Endothelial cell of umbilical vein (primary cell): ENCODE measurements around the gene RNASE8. TPM values are rescaled to one million over a fixed set of nuclear protein-coding genes. Genes with fewer than 3 reads are reported as not detected.

ENCODE experiments used
- BruUV-seq: library from RNA; stranded (reverse); fragments of 400-500 nt; replicated peaks from 2 replicates; lab custom pipeline; 2021; lab: Mats Ljungman, UMichigan
- CTCF ChIA-PET: fragments of 300-600, 350-600 bp; sonication (Branson Sonifier 250); formaldehyde crosslinking; loops from one replicate; lab custom pipeline; 2021; ENCODE audit warnings: antibody characterized with exemption, inconsistent platforms; lab: Charles Lee
- POLR2A ChIA-PET: fragments of 300-600, 350-600 bp; sonication (Branson Sonifier 250); formaldehyde crosslinking; loops from one replicate; lab custom pipeline; 2021; ENCODE audit warnings: antibody characterized with exemption, inconsistent platforms; lab: Charles Lee
- DNase-seq: peaks from one replicate; pipeline ENCODE4 v3.0.0-alpha.2; 2011; ENCODE audit warnings: low read depth, low spot score
- FAIRE-seq: peaks from 2 replicates; lab custom pipeline; 2011; peaks lifted over from hg19 to GRCh38; lab: Jason Lieb, UNC
- H2AFZ ChIP-seq: 2 replicates; pipeline ENCODE4 v1.6.0; 2012; ENCODE audit warnings: low read depth, low read length, control low read depth, inconsistent platforms
- H3K27ac ChIP-seq: 2 replicates; pipeline ENCODE4 v1.5.1; 2011; ENCODE audit warnings: low read depth, mild to moderate bottlenecking, control low read depth, low read length, moderate library complexity; ENCODE audit not compliant: insufficient read depth
- H3K27me3 ChIP-seq, 2 experiments: 2 replicates each; pipeline versions ENCODE4 v1.6.0 to v1.6.1; 2011; ENCODE audit warnings: low read length in 2 of 2, mixed read lengths in 1 of 2; ENCODE audit not compliant: control insufficient read depth in 2 of 2, insufficient read depth in 2 of 2
- H3K36me3 ChIP-seq, 2 experiments: 2 replicates in 1 of 2; 3 replicates in 1 of 2; pipeline ENCODE4 v1.5.1; 2011; ENCODE audit warnings: low read length in 2 of 2, mild to moderate bottlenecking in 1 of 2, moderate library complexity in 1 of 2; ENCODE audit not compliant: control insufficient read depth in 2 of 2, insufficient read depth in 2 of 2; ENCODE audit errors: extremely low read depth in 1 of 2
- H3K4me1 ChIP-seq: 3 replicates; pipeline ENCODE4 v1.5.1; 2011; ENCODE audit warnings: mild to moderate bottlenecking, low read length; ENCODE audit not compliant: control insufficient read depth, insufficient read depth; ENCODE audit errors: extremely low read depth
- H3K4me2 ChIP-seq: 2 replicates; pipeline ENCODE4 v1.6.1; 2011; ENCODE audit warnings: low read length, control low read depth, mixed read lengths; ENCODE audit not compliant: insufficient read depth
- H3K4me3 ChIP-seq, 3 experiments: fragments of 200-600 bp in 1 of 3; sonication (generic), shearing (Covaris generic) in 1 of 3; replicated peaks in 1 of 3; 2 replicates each; pipeline ENCODE4 v1.5.1; 2011 to 2016; ENCODE audit warnings: control low read depth in 3 of 3, low read length in 3 of 3, mild to moderate bottlenecking in 2 of 3, inconsistent platforms in 1 of 3, low read depth in 1 of 3, moderate library complexity in 1 of 3; ENCODE audit not compliant: insufficient read depth in 1 of 3
- H3K79me2 ChIP-seq: 2 replicates; pipeline ENCODE4 v1.6.0; 2012; ENCODE audit warnings: low read length, inconsistent platforms; ENCODE audit not compliant: control insufficient read depth, insufficient read depth
- H3K9ac ChIP-seq: replicated peaks from 2 replicates; pipeline ENCODE3; 2011; ENCODE audit warnings: low read length, control low read depth; ENCODE audit not compliant: insufficient read depth; ENCODE audit errors: extremely low read depth
- H3K9me1 ChIP-seq: replicated peaks from 3 replicates; pipeline ENCODE4 v1.6.0; 2011; ENCODE audit warnings: mild to moderate bottlenecking, low read length; ENCODE audit not compliant: control insufficient read depth, insufficient read depth; ENCODE audit errors: extremely low read depth
- H3K9me3 ChIP-seq: replicated peaks from 2 replicates; pipeline ENCODE4 v1.5.1; 2012; ENCODE audit warnings: low read length, inconsistent platforms; ENCODE audit not compliant: control insufficient read depth, insufficient read depth
- H4K20me1 ChIP-seq: replicated peaks from 2 replicates; pipeline ENCODE3; 2011; ENCODE audit warnings: mild to moderate bottlenecking, low read length; ENCODE audit not compliant: control insufficient read depth, insufficient read depth; ENCODE audit errors: extremely low read depth
- EZH2 ChIP-seq: IDR thresholded peaks from 2 replicates; pipeline ENCODE4 v1.6.1; 2012; ENCODE audit warnings: borderline replicate concordance, low read depth, mild to moderate bottlenecking, moderate library complexity, low read length, inconsistent platforms; ENCODE audit not compliant: severe bottlenecking
- FOS ChIP-seq: IDR thresholded peaks from 2 replicates; pipeline ENCODE4 v1.6.1; 2011; ENCODE audit warnings: mild to moderate bottlenecking, low read length, moderate library complexity, borderline replicate concordance; ENCODE audit not compliant: insufficient read depth
- GATA2 ChIP-seq: IDR thresholded peaks from 2 replicates; pipeline ENCODE4 v1.7.0; 2011; ENCODE audit warnings: low read depth, mild to moderate bottlenecking, moderate library complexity, mixed read lengths, low read length; ENCODE audit not compliant: insufficient read length, insufficient read depth
- JUN ChIP-seq: IDR thresholded peaks from 2 replicates; pipeline ENCODE4 v1.6.1; 2011; ENCODE audit warnings: borderline replicate concordance, low read depth; ENCODE audit not compliant: insufficient read length, insufficient read depth
- MYC ChIP-seq: IDR thresholded peaks from one replicate; pipeline ENCODE4 v1.6.1; 2011; ENCODE audit warnings: mild to moderate bottlenecking, low read depth, low read length
- POLR2A ChIP-seq: IDR thresholded peaks from 2 replicates; pipeline ENCODE4 v1.6.1; 2012; ENCODE audit warnings: low read depth, mild to moderate bottlenecking, control low read depth, low read length
- POLR2AphosphoS5 ChIP-seq: IDR thresholded peaks from 2 replicates; pipeline ENCODE4 v1.6.1; 2012; ENCODE audit warnings: low read depth, mild to moderate bottlenecking, control low read depth, low read length, moderate library complexity; ENCODE audit not compliant: insufficient read depth
- dilution Hi-C: fragments of 300-500 bp; cut with MboI; formaldehyde crosslinking; loops from one replicate; pipeline ENCODE4 v1.15.0; 2019; ENCODE audit warnings: low sequenced_read_pairs; ENCODE audit not compliant: extremely low pct_ligation_motif_present
- intact Hi-C: fragments of 100-400 bp; cut with micrococcal nuclease; formaldehyde crosslinking; loops from one replicate; pipeline ENCODE4 v1.10.0; 2022
- polyA plus RNA-seq, 4 experiments: library from polyadenylated mRNA; depleted of rRNA in 3 of 4; stranded (reverse) in 3 of 4; unstranded in 1 of 4; fragments of >200 nt; gene quantifications; 2 replicates each; pipeline versions ENCODE4 v1.2.1 to v1.2.3, GENCODE V29; 2011 to 2012; ENCODE audit warnings: missing spikeins in 1 of 4
- total RNA-seq: library from RNA; stranded (reverse); gene quantifications from 2 replicates; pipeline ENCODE4 v1.2.3, GENCODE V29; 2021
- TF ChIP-seq, protein P1 (sequence below), 2 donors: IDR thresholded peaks; 1 replicate in 1 of 2; 2 replicates in 1 of 2; pipeline ENCODE4 v1.5.1; 2011; ENCODE audit warnings: low read length in 2 of 2, mild to moderate bottlenecking in 2 of 2, moderate library complexity in 2 of 2, control low read depth in 1 of 2, inconsistent platforms in 1 of 2, low read depth in 1 of 2; ENCODE audit not compliant: insufficient read depth in 1 of 2; ENCODE audit errors: extremely low read depth in 1 of 2
- TF ChIP-seq, protein P2 (sequence below): IDR thresholded peaks from 2 replicates; pipeline ENCODE4 v1.6.1; 2011; ENCODE audit not compliant: insufficient read depth, insufficient read length

Gene RNASE8
- total and polyA plus RNA-seq, 2 donors (not counting 3 experiments of a cell fraction or from before 2014, with no cell fraction given), result not detected

DNA sequence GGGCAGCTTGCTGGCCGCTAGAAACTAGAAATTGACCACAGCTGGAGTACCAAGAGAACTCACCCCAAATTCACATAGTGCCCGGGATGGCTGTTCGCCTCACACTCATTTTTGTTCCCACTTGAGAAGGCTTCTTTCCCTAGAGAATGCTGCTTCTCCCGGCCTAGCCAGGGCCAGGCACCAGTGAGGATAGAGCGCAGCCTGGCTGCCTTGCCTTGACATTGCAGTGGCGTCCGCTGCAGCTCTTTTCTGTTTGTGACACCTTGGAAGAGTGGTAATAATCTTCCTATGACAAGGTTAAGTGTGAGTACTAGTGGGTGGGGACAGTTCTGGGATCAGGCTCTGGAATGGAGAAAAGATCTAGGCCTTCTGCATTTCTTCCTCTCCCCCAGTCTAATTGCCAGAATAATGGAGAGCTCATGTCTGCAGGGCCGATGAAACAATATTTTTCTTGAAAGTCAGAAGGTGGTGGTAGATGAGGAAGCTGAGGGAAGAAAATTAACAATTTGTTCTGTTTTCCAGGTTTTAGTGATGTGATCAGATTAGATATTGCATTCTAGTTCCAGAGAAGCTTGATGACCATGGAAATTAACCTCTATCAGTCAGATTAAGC lies 46.9 kb downstream of the RNASE8 start:
- Histone ChIP-seq H2AFZ (peak overlapping the region; percentile 77), H3K27ac (peak overlapping the region; percentile 93), H3K27me3 (peaks cover 8 to 11% of the 10 kb centered on the region in 2 experiments), H3K4me3 (peak overlapping the region in 2 of 3 experiments; percentile 47 to 60), H3K4me2 (peak overlapping the region; percentile 44), H3K4me1 (peaks cover 14% of the 10 kb centered on the region), H3K79me2 (no peaks in the 10 kb centered on the region), H3K9ac (peak overlapping the region; percentile 97), H3K9me1 (no peaks in the 10 kb centered on the region), H4K20me1 (no peaks in the 10 kb centered on the region), H3K9me3 (no peaks in the 10 kb centered on the region), H3K36me3 (no peaks in the 10 kb centered on the region)
- dilution Hi-C loops (no loop called here), intact Hi-C loops (loop anchor here (1.0 to 5.0 kb wide), 4 partner anchors 12 to 132 kb away; no protein-coding TSS in a partner anchor)
- CTCF ChIA-PET, result interaction anchor here (0.7 to 10.4 kb wide), 28 partner anchors 9 to 425 kb away, joined by 3 to 310 read pairs (median 5); partner anchors contain the start of genes ARHGEF40 and METTL3
- BruUV-seq, result no TSS peak
- FAIRE-seq, result no peak
- TF ChIP-seq JUN, result no peak
- TF ChIP-seq, protein P1, sequence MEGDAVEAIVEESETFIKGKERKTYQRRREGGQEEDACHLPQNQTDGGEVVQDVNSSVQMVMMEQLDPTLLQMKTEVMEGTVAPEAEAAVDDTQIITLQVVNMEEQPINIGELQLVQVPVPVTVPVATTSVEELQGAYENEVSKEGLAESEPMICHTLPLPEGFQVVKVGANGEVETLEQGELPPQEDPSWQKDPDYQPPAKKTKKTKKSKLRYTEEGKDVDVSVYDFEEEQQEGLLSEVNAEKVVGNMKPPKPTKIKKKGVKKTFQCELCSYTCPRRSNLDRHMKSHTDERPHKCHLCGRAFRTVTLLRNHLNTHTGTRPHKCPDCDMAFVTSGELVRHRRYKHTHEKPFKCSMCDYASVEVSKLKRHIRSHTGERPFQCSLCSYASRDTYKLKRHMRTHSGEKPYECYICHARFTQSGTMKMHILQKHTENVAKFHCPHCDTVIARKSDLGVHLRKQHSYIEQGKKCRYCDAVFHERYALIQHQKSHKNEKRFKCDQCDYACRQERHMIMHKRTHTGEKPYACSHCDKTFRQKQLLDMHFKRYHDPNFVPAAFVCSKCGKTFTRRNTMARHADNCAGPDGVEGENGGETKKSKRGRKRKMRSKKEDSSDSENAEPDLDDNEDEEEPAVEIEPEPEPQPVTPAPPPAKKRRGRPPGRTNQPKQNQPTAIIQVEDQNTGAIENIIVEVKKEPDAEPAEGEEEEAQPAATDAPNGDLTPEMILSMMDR (IDR thresholded peaks at IDR 0.05; ENCODE audit: extremely low read depth in 1 of 2, insufficient read depth in 1 of 2, low read depth in 1 of 2, low read length in 2 of 2), result peak; percentile 86 to 92
- POLR2A ChIA-PET, result interaction anchor here (0.7 to 2.0 kb wide), 4 partner anchors 17 to 90 kb away, joined by 3 to 5 read pairs (median 4); no protein-coding TSS in a partner anchor
- DNase-seq, result peak; percentile 78

DNA sequence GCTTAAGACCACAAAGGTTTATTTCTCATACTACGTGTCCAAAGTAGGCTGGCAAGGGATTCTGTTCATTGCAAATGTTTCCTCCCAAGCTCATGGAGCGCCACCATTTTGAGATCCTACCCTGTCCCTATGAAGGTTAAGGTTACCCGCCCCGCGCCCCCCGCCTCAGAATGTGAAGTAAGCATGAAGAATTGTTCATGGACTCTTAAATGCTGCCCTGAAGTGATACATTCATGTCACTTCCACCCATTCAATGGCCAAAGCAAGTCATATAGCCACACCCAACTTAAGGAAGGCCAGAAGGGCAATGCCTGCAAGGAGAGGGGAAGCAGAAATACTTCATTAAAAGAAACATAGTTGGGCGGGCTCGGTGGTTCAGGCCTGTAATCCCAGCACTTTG lies 47.5 kb downstream of the RNASE8 start:
- Histone ChIP-seq H3K36me3 (no peaks in the 10 kb centered on the region), H2AFZ (no peak overlapping the region), H3K79me2 (no peaks in the 10 kb centered on the region), H3K9me1 (no peaks in the 10 kb centered on the region), H3K4me2 (no peak overlapping the region), H4K20me1 (no peaks in the 10 kb centered on the region), H3K27ac (no peak overlapping the region), H3K9ac (no peak overlapping the region), H3K4me3 (no peak overlapping the region), H3K9me3 (no peaks in the 10 kb centered on the region), H3K27me3 (peaks cover 5 to 8% of the 10 kb centered on the region in 2 experiments), H3K4me1 (peaks cover 14% of the 10 kb centered on the region)
- ChIA-PET POLR2A (interaction anchor here (0.7 to 2.0 kb wide), 4 partner anchors 17 to 90 kb away, joined by 3 to 5 read pairs (median 4); no protein-coding TSS in a partner anchor), CTCF (interaction anchor here (0.8 to 10.4 kb wide), 23 partner anchors 9 to 406 kb away, joined by 3 to 310 read pairs (median 6); partner anchors contain the start of genes ARHGEF40 and METTL3)
- BruUV-seq, result no TSS peak
- intact Hi-C loops, result no loop called here
- TF ChIP-seq, protein P1 (IDR thresholded peaks at IDR 0.05; ENCODE audit: extremely low read depth in 1 of 2, insufficient read depth in 1 of 2, low read depth in 1 of 2, low read length in 2 of 2), result no peak
- TF ChIP-seq GATA2 (no peak), POLR2A (no peak), POLR2AphosphoS5 (no peak), MYC (no peak), FOS (no peak), JUN (no peak), EZH2 (no peak)
- TF ChIP-seq, protein P2, sequence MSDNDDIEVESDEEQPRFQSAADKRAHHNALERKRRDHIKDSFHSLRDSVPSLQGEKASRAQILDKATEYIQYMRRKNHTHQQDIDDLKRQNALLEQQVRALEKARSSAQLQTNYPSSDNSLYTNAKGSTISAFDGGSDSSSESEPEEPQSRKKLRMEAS, result no peak
- dilution Hi-C loops, result no loop called here
- FAIRE-seq (no peak), DNase-seq (no peak)
